HCT116 (cell line): ENCODE data around the gene EPC1.

Experiments used
- EGR1 ChIP-seq: IDR thresholded peaks from 2 replicates; pipeline ENCODE4 v1.6.1; 2012; ENCODE audit warnings: low read depth
- EZH2 ChIP-seq: fragments of 200-600 bp; sonication (generic); IDR thresholded peaks from 2 replicates; pipeline ENCODE4 v1.6.1; 2017; ENCODE audit warnings: antibody characterized with exemption, mixed run types
- EZH2phosphoT487 ChIP-seq: fragments of 200-600 bp; IDR thresholded peaks from 2 replicates; pipeline ENCODE4 v1.6.1; 2018; ENCODE audit warnings: antibody characterized with exemption, borderline replicate concordance
- POLR2A ChIP-seq: IDR thresholded peaks from 2 replicates; pipeline ENCODE4 v1.7.0; 2011; ENCODE audit warnings: borderline replicate concordance; ENCODE audit not compliant: insufficient read depth, insufficient read length; ENCODE audit errors: extremely low read depth
- POLR2AphosphoS5 ChIP-seq: IDR thresholded peaks from 2 replicates; pipeline ENCODE4 v1.6.1; 2011; ENCODE audit warnings: mild to moderate bottlenecking, low read depth, low read length, moderate library complexity
- RAD21 ChIP-seq: IDR thresholded peaks from 2 replicates; pipeline ENCODE4 v1.6.1; 2012; ENCODE audit warnings: low read depth, mild to moderate bottlenecking
- REST ChIP-seq: IDR thresholded peaks from 2 replicates; pipeline ENCODE4 v1.6.1; 2012; ENCODE audit warnings: low read depth
- SIN3A ChIP-seq: IDR thresholded peaks from 2 replicates; pipeline ENCODE4 v1.6.1; 2012; ENCODE audit warnings: low read depth
- SP1 ChIP-seq: IDR thresholded peaks from 2 replicates; pipeline ENCODE4 v1.6.1; 2012; ENCODE audit warnings: low read depth
- TCF7L2 ChIP-seq: IDR thresholded peaks from 2 replicates; pipeline ENCODE4 v1.7.0; 2011; ENCODE audit warnings: borderline replicate concordance, inconsistent platforms; ENCODE audit not compliant: insufficient read depth, insufficient read length; ENCODE audit errors: extremely low read depth
- ZNF274 ChIP-seq: fragments of 200-500 bp; sonication (Bioruptor generic); IDR thresholded peaks from 2 replicates; pipeline ENCODE4 v1.6.1; 2014; ENCODE audit warnings: mild to moderate bottlenecking, low read depth, low read length, inconsistent platforms
- TF ChIP-seq, protein P1 (sequence below), 3 experiments: fragments of 200-600 bp in 1 of 3; sonication (generic) in 1 of 3; IDR thresholded peaks in 2 of 3; conservative IDR thresholded peaks in 1 of 3; 2 replicates each; pipeline ENCODE4 v1.5.1; 2012 to 2017; ENCODE audit warnings: low read depth in 2 of 3, low read length in 2 of 3, antibody characterized with exemption in 1 of 3, borderline replicate concordance in 1 of 3, control low read depth in 1 of 3, mild to moderate bottlenecking in 1 of 3, mixed read lengths in 1 of 3, mixed run types in 1 of 3, moderate library complexity in 1 of 3; ENCODE audit not compliant: insufficient read depth in 1 of 3
- TF ChIP-seq, protein P2 (sequence below): IDR thresholded peaks from 2 replicates; pipeline ENCODE4 v1.6.1; 2012
- TF ChIP-seq, protein P3 (sequence below): IDR thresholded peaks from 2 replicates; pipeline ENCODE4 v1.6.1; 2012

DNA sequence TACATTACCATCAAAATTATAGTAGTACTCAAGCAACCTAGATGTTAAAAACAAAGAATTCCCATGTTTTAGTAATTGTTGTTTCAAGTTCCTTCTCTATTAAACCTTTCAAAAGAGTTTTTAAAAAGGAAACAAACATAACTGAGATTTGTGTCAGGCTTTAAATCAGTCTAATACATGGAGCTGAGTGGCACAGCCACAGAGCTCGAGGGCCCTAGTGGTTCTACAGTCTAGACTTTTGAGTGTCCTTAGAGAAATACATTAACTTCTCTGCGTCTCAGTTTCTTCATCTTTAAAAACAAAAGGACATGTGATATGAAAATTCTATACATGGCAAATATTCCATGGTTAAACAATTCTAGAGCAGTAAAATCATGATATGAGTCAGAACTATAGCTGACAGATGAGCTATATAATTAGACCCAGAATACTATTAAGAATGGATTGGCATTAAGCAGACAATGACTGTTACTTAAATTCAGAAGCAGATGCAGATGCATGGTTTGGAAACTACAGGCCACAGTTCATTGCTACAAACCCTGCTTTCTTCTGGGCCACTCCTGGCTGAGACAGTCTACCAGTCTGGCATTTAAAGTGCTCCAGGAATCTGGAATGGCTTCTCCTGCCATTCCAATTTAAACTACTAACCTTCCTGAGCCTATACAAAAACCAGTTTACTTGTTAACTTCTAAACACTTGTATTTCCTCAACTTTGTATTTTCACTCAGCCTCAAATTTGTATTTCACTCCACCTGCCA, 77.4 kb downstream of the EPC1 start:
- TF ChIP-seq, protein P1, sequence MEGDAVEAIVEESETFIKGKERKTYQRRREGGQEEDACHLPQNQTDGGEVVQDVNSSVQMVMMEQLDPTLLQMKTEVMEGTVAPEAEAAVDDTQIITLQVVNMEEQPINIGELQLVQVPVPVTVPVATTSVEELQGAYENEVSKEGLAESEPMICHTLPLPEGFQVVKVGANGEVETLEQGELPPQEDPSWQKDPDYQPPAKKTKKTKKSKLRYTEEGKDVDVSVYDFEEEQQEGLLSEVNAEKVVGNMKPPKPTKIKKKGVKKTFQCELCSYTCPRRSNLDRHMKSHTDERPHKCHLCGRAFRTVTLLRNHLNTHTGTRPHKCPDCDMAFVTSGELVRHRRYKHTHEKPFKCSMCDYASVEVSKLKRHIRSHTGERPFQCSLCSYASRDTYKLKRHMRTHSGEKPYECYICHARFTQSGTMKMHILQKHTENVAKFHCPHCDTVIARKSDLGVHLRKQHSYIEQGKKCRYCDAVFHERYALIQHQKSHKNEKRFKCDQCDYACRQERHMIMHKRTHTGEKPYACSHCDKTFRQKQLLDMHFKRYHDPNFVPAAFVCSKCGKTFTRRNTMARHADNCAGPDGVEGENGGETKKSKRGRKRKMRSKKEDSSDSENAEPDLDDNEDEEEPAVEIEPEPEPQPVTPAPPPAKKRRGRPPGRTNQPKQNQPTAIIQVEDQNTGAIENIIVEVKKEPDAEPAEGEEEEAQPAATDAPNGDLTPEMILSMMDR (IDR thresholded peaks at IDR 0.05 in 2 of 3, conservative IDR thresholded peaks at IDR 0.05 in 1 of 3; ENCODE audit: borderline replicate concordance in 1 of 3, insufficient read depth in 1 of 3, low read depth in 2 of 3, low read length in 2 of 3) = no peak
- no peak for TF ChIP-seq EZH2
- TF ChIP-seq POLR2A = no peak
- TF ChIP-seq REST = no peak
- TF ChIP-seq RAD21 = no peak
- no peak for TF ChIP-seq ZNF274
- TF ChIP-seq, protein P2, sequence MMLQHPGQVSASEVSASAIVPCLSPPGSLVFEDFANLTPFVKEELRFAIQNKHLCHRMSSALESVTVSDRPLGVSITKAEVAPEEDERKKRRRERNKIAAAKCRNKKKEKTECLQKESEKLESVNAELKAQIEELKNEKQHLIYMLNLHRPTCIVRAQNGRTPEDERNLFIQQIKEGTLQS = no peak
- no peak for TF ChIP-seq SIN3A
- TF ChIP-seq, protein P3, sequence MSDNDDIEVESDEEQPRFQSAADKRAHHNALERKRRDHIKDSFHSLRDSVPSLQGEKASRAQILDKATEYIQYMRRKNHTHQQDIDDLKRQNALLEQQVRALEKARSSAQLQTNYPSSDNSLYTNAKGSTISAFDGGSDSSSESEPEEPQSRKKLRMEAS = no peak
- no peak for TF ChIP-seq TCF7L2
- TF ChIP-seq POLR2AphosphoS5 = no peak
- TF ChIP-seq SP1 = no peak
- no peak for TF ChIP-seq EZH2phosphoT487
- TF ChIP-seq EGR1 = no peak
